Fibroblast of lung (primary cell): ENCODE measurements around the gene UROC1. TPM values are rescaled to one million over a fixed set of nuclear protein-coding genes. Genes with fewer than 3 reads are reported as not detected.

Experiments used
- DNase-seq, 2 donors: peaks; one replicate each; pipeline versions ENCODE4 v3.0.0 to v3.0.0-alpha.2; 2010; ENCODE audit warnings: low read depth in 2 of 2
- H2AFZ ChIP-seq: 2 replicates; pipeline ENCODE4 v1.5.1; 2012; ENCODE audit warnings: low read length, control low read depth, inconsistent platforms
- H3K27ac ChIP-seq: 2 replicates; pipeline ENCODE4 v1.5.1; 2011; ENCODE audit warnings: low read length, control low read depth; ENCODE audit not compliant: insufficient read depth
- H3K27me3 ChIP-seq: 2 replicates; pipeline ENCODE4 v1.5.1; 2011; ENCODE audit warnings: mild to moderate bottlenecking, low read length; ENCODE audit not compliant: control insufficient read depth, insufficient read depth
- H3K36me3 ChIP-seq: 2 replicates; pipeline ENCODE4 v1.5.1; 2011; ENCODE audit warnings: low read length; ENCODE audit not compliant: control insufficient read depth, insufficient read depth
- H3K4me1 ChIP-seq: 2 replicates; pipeline ENCODE4 v1.5.1; 2011; ENCODE audit warnings: low read length; ENCODE audit not compliant: control insufficient read depth, insufficient read depth; ENCODE audit errors: extremely low read depth
- H3K4me2 ChIP-seq: 2 replicates; pipeline ENCODE4 v1.5.1; 2011; ENCODE audit warnings: low read length, control low read depth; ENCODE audit not compliant: insufficient read depth; ENCODE audit errors: extremely low read depth
- H3K4me3 ChIP-seq, 4 experiments: fragments of 200-600 bp in 1 of 4; sonication (generic) in 1 of 4; replicated peaks in 1 of 4; 2 replicates each; pipeline ENCODE4 v1.5.1; 2011 to 2016; ENCODE audit warnings: low read length in 4 of 4, low read depth in 3 of 4, mild to moderate bottlenecking in 3 of 4, control low read depth in 2 of 4, inconsistent platforms in 1 of 4, mixed read lengths in 1 of 4; ENCODE audit not compliant: insufficient read depth in 1 of 4; ENCODE audit errors: control extremely low read depth in 1 of 4
- H3K79me2 ChIP-seq: 2 replicates; pipeline ENCODE4 v1.5.1; 2012; ENCODE audit warnings: mild to moderate bottlenecking, low read length, inconsistent platforms; ENCODE audit not compliant: control insufficient read depth, insufficient read depth
- H3K9ac ChIP-seq: 2 replicates; pipeline ENCODE4 v1.5.1; 2011; ENCODE audit warnings: mild to moderate bottlenecking, low read length, control low read depth; ENCODE audit not compliant: insufficient read depth
- H3K9me3 ChIP-seq: 2 replicates; pipeline ENCODE4 v1.5.1; 2012; ENCODE audit warnings: low read depth, low read length; ENCODE audit not compliant: control insufficient read depth, insufficient read depth
- H4K20me1 ChIP-seq: 2 replicates; pipeline ENCODE4 v1.5.1; 2011; ENCODE audit warnings: low read length; ENCODE audit not compliant: control insufficient read depth, insufficient read depth; ENCODE audit errors: extremely low read depth
- EZH2 ChIP-seq: IDR thresholded peaks from 2 replicates; pipeline ENCODE4 v1.5.1; 2012; ENCODE audit warnings: low read length, control low read depth, mild to moderate bottlenecking; ENCODE audit errors: missing control alignments
- polyA minus RNA-seq: library from RNA; depleted of rRNA, polyadenylated mRNA; stranded (reverse); fragments of >200 nt; gene quantifications from 2 replicates; pipeline ENCODE4 v1.2.3, GENCODE V29; 2011; ENCODE audit warnings: low replicate concordance
- polyA plus RNA-seq, 2 donors: library from polyadenylated mRNA; depleted of rRNA in 1 of 2; stranded (reverse) in 1 of 2; unstranded in 1 of 2; fragments of >200 nt; gene quantifications; 2 replicates each; pipeline ENCODE4 v1.2.1, GENCODE V29; 2011 to 2012; ENCODE audit warnings: missing spikeins in 1 of 2
- total RNA-seq: library from RNA; depleted of rRNA; stranded (reverse); fragments of >200 nt; gene quantifications from 2 replicates; pipeline ENCODE4 v1.2.1, GENCODE V29; 2014
- TF ChIP-seq, protein P1 (sequence below), 2 donors: IDR thresholded peaks in 1 of 2; conservative IDR thresholded peaks in 1 of 2; 1 replicate in 1 of 2; 2 replicates in 1 of 2; pipeline ENCODE4 v1.5.1; 2011 to 2012; ENCODE audit warnings: low read length in 2 of 2, control low read depth in 1 of 2, inconsistent platforms in 1 of 2, low read depth in 1 of 2, mild to moderate bottlenecking in 1 of 2

UROC1 gene
- not detected in 2 replicates for total RNA-seq
- not detected in 2 replicates for polyA plus RNA-seq
- not detected in 2 replicates for polyA plus RNA-seq (2012)
- polyA minus RNA-seq = not detected in 2 replicates

DNA sequence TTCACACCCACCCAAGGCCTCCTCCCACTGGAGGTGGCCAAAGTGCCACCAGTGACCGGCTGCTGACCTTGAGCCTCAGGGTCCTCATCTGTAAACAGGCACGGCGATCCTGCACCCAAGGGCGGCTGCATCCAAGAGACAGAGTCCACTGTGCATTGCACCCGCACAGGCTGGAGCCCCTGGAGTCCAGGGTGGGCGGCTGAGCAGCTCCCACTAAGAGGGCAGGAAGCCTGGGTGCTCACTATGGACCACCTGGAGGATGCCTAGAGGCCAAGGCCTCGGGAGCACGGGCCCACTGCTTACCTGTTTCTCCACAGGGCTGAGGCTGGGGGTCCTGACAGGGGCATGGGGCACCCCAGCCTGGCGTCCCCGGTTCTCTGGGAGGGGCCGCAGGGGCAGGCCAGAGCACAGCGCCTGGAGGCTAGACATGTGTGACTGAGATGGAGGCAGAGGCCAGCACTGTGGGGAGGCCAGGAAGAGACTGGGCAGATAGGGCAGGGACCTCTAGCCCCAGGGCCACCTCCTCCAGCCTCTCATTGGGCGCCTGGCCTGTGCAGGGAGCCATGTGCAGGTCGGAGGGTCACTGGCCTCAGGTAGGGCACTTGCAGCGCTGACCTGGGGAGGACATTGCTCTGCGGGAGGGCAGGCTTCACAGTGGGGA lies at the start of gene UROC1:
Gene UROC1, minus strand, starts transcription at position 483 of the 661 bp plus-strand sequence. Its CDS starts 54 bp downstream, at position 429.
- Histone ChIP-seq H3K27me3 (peaks cover 11% of the 10 kb centered on the region), H3K79me2 (no peaks in the 10 kb centered on the region), H3K9ac (no peak within 1 kb of the TSS), H3K36me3 (no peaks in the 10 kb centered on the region), H3K4me3 (no peak within 1 kb of the TSS), H3K9me3 (no peaks in the 10 kb centered on the region), H3K4me1 (no peaks in the 10 kb centered on the region), H3K4me2 (no peak within 1 kb of the TSS), H3K27ac (no peak within 1 kb of the TSS), H4K20me1 (no peaks in the 10 kb centered on the region), H2AFZ (no peak within 1 kb of the TSS)
- TF ChIP-seq, protein P1, sequence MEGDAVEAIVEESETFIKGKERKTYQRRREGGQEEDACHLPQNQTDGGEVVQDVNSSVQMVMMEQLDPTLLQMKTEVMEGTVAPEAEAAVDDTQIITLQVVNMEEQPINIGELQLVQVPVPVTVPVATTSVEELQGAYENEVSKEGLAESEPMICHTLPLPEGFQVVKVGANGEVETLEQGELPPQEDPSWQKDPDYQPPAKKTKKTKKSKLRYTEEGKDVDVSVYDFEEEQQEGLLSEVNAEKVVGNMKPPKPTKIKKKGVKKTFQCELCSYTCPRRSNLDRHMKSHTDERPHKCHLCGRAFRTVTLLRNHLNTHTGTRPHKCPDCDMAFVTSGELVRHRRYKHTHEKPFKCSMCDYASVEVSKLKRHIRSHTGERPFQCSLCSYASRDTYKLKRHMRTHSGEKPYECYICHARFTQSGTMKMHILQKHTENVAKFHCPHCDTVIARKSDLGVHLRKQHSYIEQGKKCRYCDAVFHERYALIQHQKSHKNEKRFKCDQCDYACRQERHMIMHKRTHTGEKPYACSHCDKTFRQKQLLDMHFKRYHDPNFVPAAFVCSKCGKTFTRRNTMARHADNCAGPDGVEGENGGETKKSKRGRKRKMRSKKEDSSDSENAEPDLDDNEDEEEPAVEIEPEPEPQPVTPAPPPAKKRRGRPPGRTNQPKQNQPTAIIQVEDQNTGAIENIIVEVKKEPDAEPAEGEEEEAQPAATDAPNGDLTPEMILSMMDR (conservative IDR thresholded peaks at IDR 0.05 in 1 of 2, IDR thresholded peaks at IDR 0.05 in 1 of 2; ENCODE audit: low read depth in 1 of 2, low read length in 2 of 2) = no peak
- TF ChIP-seq EZH2 = no peak
- no peak for DNase-seq

DNA sequence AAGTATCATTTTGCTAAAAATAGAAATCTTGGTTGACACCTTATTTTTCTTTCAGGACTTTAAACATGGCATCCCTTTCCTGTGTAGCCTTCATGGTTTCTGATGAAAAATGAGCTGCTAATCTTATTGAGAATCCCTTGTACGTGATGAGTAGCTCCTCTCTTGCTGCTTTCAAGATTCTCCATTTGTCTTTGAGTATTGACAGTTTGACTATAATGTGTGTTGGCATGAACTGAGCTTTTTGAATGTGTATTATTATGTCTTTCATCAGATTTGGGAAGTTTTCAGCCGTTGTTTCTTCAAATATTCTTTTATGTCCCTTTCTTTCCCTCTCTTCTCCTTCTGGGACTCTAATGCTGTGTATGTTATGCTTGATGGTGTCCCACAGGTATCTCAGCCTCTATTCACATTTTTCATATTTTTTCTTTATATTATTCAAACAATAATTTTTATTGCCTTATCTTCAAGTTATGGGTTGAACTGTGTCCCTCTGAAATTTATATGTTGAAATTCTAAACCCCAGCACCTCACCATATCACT lies 45.2 kb upstream of the UROC1 start:
- no peak for DNase-seq
- Histone ChIP-seq H3K36me3 (no peaks in the 10 kb centered on the region), H3K27me3 (peaks cover 25% of the 10 kb centered on the region), H3K4me1 (no peaks in the 10 kb centered on the region), H3K4me3 (no peak overlapping the region), H3K4me2 (no peak overlapping the region), H2AFZ (no peak overlapping the region), H4K20me1 (no peaks in the 10 kb centered on the region), H3K9ac (no peak overlapping the region), H3K27ac (no peak overlapping the region), H3K79me2 (no peaks in the 10 kb centered on the region), H3K9me3 (no peaks in the 10 kb centered on the region)
- no peak for TF ChIP-seq EZH2
- TF ChIP-seq, protein P1 (conservative IDR thresholded peaks at IDR 0.05 in 1 of 2, IDR thresholded peaks at IDR 0.05 in 1 of 2; ENCODE audit: low read depth in 1 of 2, low read length in 2 of 2) = no peak

DNA sequence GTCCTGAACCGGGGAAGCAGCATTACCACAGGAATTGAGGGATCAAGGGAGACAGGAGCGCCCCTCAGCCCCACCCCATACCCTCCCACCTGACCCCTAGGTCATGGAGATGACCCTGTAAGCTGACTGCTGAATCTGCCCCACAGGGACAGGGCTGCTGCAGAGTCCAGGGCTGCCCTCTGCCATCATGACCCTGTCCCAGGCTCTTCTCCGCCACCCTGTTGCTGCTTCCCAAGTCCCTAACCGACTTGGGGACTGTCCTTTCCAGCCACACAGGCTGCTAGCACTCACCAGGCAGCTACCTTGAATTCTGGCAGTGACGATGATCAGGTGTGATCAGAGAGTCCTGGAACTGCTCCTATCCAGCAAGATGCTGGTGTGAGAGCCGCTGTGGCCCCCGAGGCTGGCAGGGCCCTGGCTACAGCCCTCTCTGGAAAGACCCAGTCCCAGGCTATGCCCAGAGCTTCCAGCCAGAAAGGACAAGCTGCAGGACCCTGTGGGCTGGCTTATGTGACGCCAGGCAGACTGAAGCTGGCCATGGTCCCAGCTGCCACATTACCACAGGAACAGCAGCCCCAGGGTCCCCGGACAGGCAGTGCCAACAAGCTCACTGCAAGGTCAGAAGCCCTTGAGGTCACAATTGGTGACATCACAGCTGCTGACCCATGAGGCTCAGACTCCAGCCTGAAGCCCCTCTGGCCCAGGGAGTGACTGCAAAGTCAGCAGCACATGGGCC lies 40.9 kb upstream of the UROC1 start, which contains the start of gene C3orf22:
Gene C3orf22, minus strand, starts transcription at position 597 of the 736 bp plus-strand sequence. CDS start 5,542 bp downstream, outside the sequence.
- Histone ChIP-seq H3K79me2 (no peaks in the 10 kb centered on the region), H3K36me3 (no peaks in the 10 kb centered on the region), H3K9me3 (no peaks in the 10 kb centered on the region), H3K27ac (no peak within 1 kb of the TSS), H3K9ac (no peak within 1 kb of the TSS), H3K4me2 (no peak within 1 kb of the TSS), H3K4me3 (no peak within 1 kb of the TSS), H4K20me1 (no peaks in the 10 kb centered on the region), H2AFZ (no peak within 1 kb of the TSS), H3K4me1 (no peaks in the 10 kb centered on the region), H3K27me3 (peaks cover 8% of the 10 kb centered on the region)
- TF ChIP-seq, protein P1 (conservative IDR thresholded peaks at IDR 0.05 in 1 of 2, IDR thresholded peaks at IDR 0.05 in 1 of 2; ENCODE audit: low read depth in 1 of 2, low read length in 2 of 2) = no peak
- no peak for TF ChIP-seq EZH2
- no peak for DNase-seq
